OCI-LY3 (cell line): ENCODE results near the gene PLEKHG3.
A peak's percentile ranks its signal among the peaks of the same experiment; 100 is the strongest.

Source experiments
- H2AFZ ChIP-seq: fragments of 200-600, 300-600 bp; shearing (Covaris generic); 2 replicates; pipeline ENCODE4 v1.6.0; 2014; ENCODE audit warnings: antibody characterized with exemption, low read depth, low read length
- H3K27ac ChIP-seq: fragments of 200-600, 300-600 bp; sonication (generic); 2 replicates; pipeline ENCODE4 v1.5.1; 2014; ENCODE audit warnings: mild to moderate bottlenecking, low read length, moderate library complexity, mixed read lengths
- H3K27me3 ChIP-seq: fragments of 200-600, 300-600 bp; sonication (generic); 2 replicates; pipeline ENCODE4 v1.6.1; 2014; ENCODE audit warnings: low read depth, low read length, mixed read lengths
- H3K36me3 ChIP-seq: fragments of 200-600, 300-600 bp; sonication (generic); replicated peaks from 2 replicates; pipeline ENCODE3; 2014; ENCODE audit warnings: low read depth, low read length, mixed read lengths
- H3K4me1 ChIP-seq: fragments of 300-600, 200-600 bp; sonication (generic); 2 replicates; pipeline ENCODE4 v1.6.1; 2014; ENCODE audit warnings: low read length, mixed read lengths
- H3K4me2 ChIP-seq: fragments of 200-600, 300-600 bp; sonication (generic); 2 replicates; pipeline ENCODE4 v1.6.1; 2014; ENCODE audit warnings: low read length, mixed read lengths
- H3K4me3 ChIP-seq: fragments of 300-600, 200-600 bp; sonication (generic); 2 replicates; pipeline ENCODE4 v1.5.1; 2014; ENCODE audit warnings: antibody characterized with exemption, mild to moderate bottlenecking, low read length, moderate library complexity
- H3K79me2 ChIP-seq: fragments of 300-600, 200-600 bp; shearing (Covaris generic); 2 replicates; pipeline ENCODE4 v1.6.1; 2014; ENCODE audit warnings: mild to moderate bottlenecking, low read length, mixed read lengths
- H3K9ac ChIP-seq: fragments of 300-600, 200-600 bp; shearing (Covaris generic); 2 replicates; pipeline ENCODE4 v1.6.0; 2014; ENCODE audit warnings: mild to moderate bottlenecking, low read length, moderate library complexity
- H3K9me3 ChIP-seq: fragments of 200-600, 300-600 bp; shearing (Covaris generic); 2 replicates; pipeline ENCODE4 v1.6.1; 2014; ENCODE audit warnings: low read length, mixed read lengths; ENCODE audit not compliant: insufficient read depth
- H4K20me1 ChIP-seq: fragments of 200-600, 300-600 bp; sonication (generic); 2 replicates; pipeline ENCODE4 v1.6.1; 2016; ENCODE audit warnings: low read length, mixed read lengths; ENCODE audit not compliant: insufficient read depth
- EZH2phosphoT487 ChIP-seq: fragments of 200-600 bp; shearing (Covaris generic); IDR thresholded peaks from 2 replicates; pipeline ENCODE4 v1.6.1; 2018; ENCODE audit warnings: antibody characterized with exemption, mixed run types, low read depth
- TF ChIP-seq, protein P1 (sequence below): fragments of 200-600, 300-600 bp; sonication (generic); IDR thresholded peaks from 2 replicates; pipeline ENCODE4 v1.5.1; 2014; ENCODE audit warnings: antibody characterized with exemption, low read length, low read depth

The PLEKHG3 gene

DNA sequence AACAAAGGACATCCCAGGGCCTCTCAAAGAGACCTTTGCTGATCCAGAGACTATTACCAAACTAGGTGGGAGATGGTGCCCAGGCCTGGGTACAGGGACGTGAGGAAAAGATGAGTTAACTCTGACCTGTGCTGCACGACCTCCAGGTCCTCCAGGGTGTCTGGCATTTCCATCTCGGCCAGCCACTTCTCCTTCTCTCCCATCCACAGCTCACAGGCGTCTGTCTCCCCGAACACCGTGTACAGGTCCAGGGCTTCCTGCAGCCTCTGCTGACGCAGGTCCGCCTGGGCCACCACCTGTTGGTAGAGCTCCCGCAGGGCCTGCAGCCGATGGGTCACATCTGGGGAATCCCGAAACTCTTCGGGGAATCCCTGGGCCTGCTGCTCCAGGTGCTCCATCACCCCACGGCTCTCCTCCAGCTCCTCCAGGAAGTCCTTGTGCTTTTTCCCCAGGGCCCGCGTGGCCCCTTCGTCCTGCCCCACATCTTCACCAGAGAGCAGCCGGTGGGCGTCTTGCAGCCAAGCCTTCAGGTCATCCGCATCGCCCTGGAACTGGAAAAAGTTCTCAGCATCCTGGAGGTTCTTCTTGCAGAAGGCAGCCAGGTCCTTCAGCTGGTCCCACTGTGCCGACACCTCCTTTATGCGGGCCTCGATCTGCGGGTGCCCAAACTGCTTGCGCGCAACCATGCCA is 88.8 kb downstream of the PLEKHG3 start:
- no peak for TF ChIP-seq EZH2phosphoT487
- TF ChIP-seq, protein P1, sequence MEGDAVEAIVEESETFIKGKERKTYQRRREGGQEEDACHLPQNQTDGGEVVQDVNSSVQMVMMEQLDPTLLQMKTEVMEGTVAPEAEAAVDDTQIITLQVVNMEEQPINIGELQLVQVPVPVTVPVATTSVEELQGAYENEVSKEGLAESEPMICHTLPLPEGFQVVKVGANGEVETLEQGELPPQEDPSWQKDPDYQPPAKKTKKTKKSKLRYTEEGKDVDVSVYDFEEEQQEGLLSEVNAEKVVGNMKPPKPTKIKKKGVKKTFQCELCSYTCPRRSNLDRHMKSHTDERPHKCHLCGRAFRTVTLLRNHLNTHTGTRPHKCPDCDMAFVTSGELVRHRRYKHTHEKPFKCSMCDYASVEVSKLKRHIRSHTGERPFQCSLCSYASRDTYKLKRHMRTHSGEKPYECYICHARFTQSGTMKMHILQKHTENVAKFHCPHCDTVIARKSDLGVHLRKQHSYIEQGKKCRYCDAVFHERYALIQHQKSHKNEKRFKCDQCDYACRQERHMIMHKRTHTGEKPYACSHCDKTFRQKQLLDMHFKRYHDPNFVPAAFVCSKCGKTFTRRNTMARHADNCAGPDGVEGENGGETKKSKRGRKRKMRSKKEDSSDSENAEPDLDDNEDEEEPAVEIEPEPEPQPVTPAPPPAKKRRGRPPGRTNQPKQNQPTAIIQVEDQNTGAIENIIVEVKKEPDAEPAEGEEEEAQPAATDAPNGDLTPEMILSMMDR, result no peak
- Histone ChIP-seq H3K9ac (no peak overlapping the region), H3K36me3 (no peaks in the 10 kb centered on the region), H4K20me1 (no peaks in the 10 kb centered on the region), H2AFZ (0 out of 2 replicates have a peak overlapping the region, but pooled peaks have one; percentile 18), H3K4me2 (no peak overlapping the region; the same call in 1 of the 2 replicates), H3K9me3 (no peaks in the 10 kb centered on the region), H3K4me3 (no peak overlapping the region), H3K4me1 (peaks cover 24% of the 10 kb centered on the region), H3K79me2 (no peaks in the 10 kb centered on the region), H3K27ac (no peak overlapping the region), H3K27me3 (no peaks in the 10 kb centered on the region)

DNA sequence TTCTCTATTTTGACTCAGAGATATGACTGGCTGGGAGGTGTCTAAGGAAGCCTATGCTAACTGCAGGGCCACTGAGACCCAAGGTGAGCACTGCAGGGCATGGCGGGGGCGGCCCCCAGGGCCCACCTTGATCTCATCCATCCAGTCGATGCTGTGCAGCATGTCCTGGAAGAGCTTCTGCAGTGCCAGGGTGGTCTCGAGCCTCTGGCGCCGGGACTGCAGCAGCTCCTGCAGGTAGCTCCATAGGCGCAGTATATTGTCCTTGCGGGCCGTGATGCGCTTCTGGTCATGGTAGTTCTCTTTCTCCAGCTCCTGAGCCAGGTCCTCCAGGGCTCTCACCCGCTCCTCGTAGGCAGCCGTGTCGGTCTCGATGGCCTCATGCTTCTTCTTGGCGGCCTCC is 91.0 kb downstream of the PLEKHG3 start:
- Histone ChIP-seq H3K9me3 (no peaks in the 10 kb centered on the region), H3K27me3 (no peaks in the 10 kb centered on the region), H3K4me3 (no peak overlapping the region), H3K9ac (no peak overlapping the region), H3K36me3 (no peaks in the 10 kb centered on the region), H3K79me2 (no peaks in the 10 kb centered on the region), H3K27ac (no peak overlapping the region), H3K4me1 (peaks cover 26% of the 10 kb centered on the region), H3K4me2 (no peak overlapping the region), H4K20me1 (no peaks in the 10 kb centered on the region), H2AFZ (no peak overlapping the region)
- no peak for TF ChIP-seq EZH2phosphoT487
- TF ChIP-seq, protein P1, result no peak

DNA sequence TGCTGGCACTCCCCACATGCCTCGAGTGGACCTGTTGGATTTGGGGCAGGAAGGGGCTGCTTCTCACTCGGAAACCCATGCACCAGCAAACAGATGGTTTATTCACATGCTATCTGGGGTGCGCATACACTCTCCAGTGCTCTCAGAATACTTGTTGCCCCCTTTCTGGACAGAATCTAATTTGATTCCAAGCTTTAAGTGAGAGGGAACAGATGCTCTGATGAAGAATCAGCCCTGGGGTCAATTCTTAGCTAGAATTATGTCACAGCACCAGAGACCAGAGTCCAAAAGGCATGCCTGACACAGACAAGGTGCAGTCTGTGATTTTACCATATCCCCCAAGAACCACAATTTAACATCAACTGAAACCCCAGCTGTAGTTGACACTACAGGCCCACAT is 91.7 kb downstream of the PLEKHG3 start:
- no peaks in the 10 kb centered on the region for H4K20me1 ChIP-seq
- H3K79me2 ChIP-seq, result no peaks in the 10 kb centered on the region
- no peaks in the 10 kb centered on the region for H3K9me3 ChIP-seq
- TF ChIP-seq, protein P1, result no peak
- TF ChIP-seq EZH2phosphoT487, result no peak
- H3K4me2 ChIP-seq, result no peak overlapping the region
- H3K36me3 ChIP-seq, result no peaks in the 10 kb centered on the region
- H3K27ac ChIP-seq, result no peak overlapping the region
- H2AFZ ChIP-seq, result no peak overlapping the region
- peaks cover 26% of the 10 kb centered on the region for H3K4me1 ChIP-seq
- H3K9ac ChIP-seq, result no peak overlapping the region
- H3K4me3 ChIP-seq, result no peak overlapping the region
- H3K27me3 ChIP-seq, result no peaks in the 10 kb centered on the region

DNA sequence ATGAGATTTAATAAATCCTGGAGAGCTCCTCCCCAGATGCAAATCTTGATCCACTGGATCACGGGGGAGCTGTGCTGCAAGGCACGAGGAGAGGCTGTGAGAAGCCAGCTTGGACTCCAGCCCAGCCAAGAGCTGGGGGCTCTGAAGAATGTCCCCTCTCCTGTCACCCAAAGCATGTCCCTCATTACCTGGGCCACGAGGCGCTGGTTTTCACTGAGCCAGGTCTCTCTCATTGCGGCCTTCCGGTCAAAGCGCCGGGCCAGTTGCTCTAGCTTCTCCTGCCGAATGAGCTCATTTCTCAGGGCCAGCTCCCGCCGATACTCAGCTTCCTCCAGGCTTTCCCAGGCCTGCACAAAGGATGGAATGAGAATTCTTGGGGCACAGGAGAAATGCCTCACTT is 92.1 kb downstream of the PLEKHG3 start:
- Histone ChIP-seq H4K20me1 (no peaks in the 10 kb centered on the region), H3K4me2 (no peak overlapping the region; the same call in 1 of the 2 replicates), H3K27ac (no peak overlapping the region), H3K36me3 (no peaks in the 10 kb centered on the region), H3K27me3 (no peaks in the 10 kb centered on the region), H3K4me1 (peaks cover 26% of the 10 kb centered on the region), H3K79me2 (no peaks in the 10 kb centered on the region), H3K9me3 (no peaks in the 10 kb centered on the region), H3K9ac (no peak overlapping the region), H2AFZ (no peak overlapping the region), H3K4me3 (no peak overlapping the region)
- TF ChIP-seq, protein P1, result no peak
- TF ChIP-seq EZH2phosphoT487, result no peak
